Measurements from ENCODE around the gene CRADD.

DNA sequence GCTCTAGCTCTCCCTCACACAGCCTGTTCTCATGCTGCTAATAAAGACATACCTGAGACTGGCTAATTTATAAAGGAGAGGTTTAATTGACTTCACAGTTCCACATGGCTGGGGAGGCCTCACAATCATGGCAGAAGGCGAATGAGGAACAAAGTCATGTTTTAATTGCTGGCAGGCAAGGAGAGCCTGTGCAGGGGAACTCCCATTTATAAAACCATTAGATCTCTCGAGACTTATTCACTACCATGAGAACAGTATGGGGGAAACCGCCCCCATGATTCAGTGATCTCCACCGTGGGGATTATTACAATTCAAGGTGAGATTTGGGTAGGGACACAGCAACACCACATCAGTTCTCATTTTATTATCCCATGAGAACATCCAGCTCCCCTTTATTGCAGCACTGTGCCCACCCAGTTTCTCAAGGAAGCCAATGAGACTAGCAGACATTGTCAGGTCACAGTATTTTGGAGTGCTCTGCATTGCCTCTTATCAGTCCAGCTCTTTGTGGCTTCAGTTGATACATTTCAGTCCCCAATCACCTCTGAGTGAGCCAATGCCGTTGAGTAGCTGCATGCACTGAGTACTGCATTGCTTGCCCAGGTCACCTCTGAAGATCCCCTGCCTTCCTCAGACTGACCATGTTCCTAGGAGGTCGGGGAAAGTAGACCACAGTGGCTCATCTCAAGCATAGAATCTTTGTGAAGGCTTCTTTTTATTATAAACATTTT lies 131.2 kb downstream of the CRADD start:
- TF ChIP-seq, protein P1, sequence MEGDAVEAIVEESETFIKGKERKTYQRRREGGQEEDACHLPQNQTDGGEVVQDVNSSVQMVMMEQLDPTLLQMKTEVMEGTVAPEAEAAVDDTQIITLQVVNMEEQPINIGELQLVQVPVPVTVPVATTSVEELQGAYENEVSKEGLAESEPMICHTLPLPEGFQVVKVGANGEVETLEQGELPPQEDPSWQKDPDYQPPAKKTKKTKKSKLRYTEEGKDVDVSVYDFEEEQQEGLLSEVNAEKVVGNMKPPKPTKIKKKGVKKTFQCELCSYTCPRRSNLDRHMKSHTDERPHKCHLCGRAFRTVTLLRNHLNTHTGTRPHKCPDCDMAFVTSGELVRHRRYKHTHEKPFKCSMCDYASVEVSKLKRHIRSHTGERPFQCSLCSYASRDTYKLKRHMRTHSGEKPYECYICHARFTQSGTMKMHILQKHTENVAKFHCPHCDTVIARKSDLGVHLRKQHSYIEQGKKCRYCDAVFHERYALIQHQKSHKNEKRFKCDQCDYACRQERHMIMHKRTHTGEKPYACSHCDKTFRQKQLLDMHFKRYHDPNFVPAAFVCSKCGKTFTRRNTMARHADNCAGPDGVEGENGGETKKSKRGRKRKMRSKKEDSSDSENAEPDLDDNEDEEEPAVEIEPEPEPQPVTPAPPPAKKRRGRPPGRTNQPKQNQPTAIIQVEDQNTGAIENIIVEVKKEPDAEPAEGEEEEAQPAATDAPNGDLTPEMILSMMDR (IDR thresholded peaks at IDR 0.05 in 4 of 5, conservative IDR thresholded peaks at IDR 0.05 in 1 of 5): no peak
- no peak for TF ChIP-seq POLR2A (IDR thresholded peaks at IDR 0.05)

Data from gastrocnemius medialis (tissue), 4 donors.